HL-60 (cell line): Measurements from ENCODE around the gene CAPZA3.

Source experiments
- GABPA ChIP-seq: IDR thresholded peaks from 2 replicates; pipeline ENCODE4 v1.6.1; 2012; ENCODE audit warnings: low read depth
- POLR2AphosphoS5 ChIP-seq: IDR thresholded peaks from 2 replicates; pipeline ENCODE4 v1.6.1; 2012; ENCODE audit warnings: low read depth
- SPI1 ChIP-seq: IDR thresholded peaks from 2 replicates; pipeline ENCODE4 v1.6.1; 2012; ENCODE audit warnings: low read depth, mild to moderate bottlenecking, borderline replicate concordance
- TF ChIP-seq, protein P1 (sequence below): IDR thresholded peaks from one replicate; pipeline ENCODE4 v1.5.1; 2011; ENCODE audit warnings: low read length, control low read depth, inconsistent platforms; ENCODE audit not compliant: insufficient read depth

GRCh38 chr12:18752280-18752920 is 14.5 kb downstream of the CAPZA3 start:
- TF ChIP-seq, protein P1, sequence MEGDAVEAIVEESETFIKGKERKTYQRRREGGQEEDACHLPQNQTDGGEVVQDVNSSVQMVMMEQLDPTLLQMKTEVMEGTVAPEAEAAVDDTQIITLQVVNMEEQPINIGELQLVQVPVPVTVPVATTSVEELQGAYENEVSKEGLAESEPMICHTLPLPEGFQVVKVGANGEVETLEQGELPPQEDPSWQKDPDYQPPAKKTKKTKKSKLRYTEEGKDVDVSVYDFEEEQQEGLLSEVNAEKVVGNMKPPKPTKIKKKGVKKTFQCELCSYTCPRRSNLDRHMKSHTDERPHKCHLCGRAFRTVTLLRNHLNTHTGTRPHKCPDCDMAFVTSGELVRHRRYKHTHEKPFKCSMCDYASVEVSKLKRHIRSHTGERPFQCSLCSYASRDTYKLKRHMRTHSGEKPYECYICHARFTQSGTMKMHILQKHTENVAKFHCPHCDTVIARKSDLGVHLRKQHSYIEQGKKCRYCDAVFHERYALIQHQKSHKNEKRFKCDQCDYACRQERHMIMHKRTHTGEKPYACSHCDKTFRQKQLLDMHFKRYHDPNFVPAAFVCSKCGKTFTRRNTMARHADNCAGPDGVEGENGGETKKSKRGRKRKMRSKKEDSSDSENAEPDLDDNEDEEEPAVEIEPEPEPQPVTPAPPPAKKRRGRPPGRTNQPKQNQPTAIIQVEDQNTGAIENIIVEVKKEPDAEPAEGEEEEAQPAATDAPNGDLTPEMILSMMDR = no peak
- TF ChIP-seq POLR2AphosphoS5 (no peak), SPI1 (no peak), GABPA (no peak)
